WTC11 (cell line): ENCODE results near the gene PDLIM1. TPM values are rescaled to one million over a fixed set of nuclear protein-coding genes. Genes with fewer than 3 reads are reported as not detected.

Experiments
- ATF1 ChIP-seq: sonication (generic); formaldehyde crosslinking; IDR thresholded peaks from 2 replicates; pipeline ENCODE4 v1.8.1; 2023; ENCODE audit warnings: mild to moderate bottlenecking, moderate library complexity, missing genetic modification reagents
- E2F5 ChIP-seq: sonication (generic); formaldehyde crosslinking; IDR thresholded peaks from 2 replicates; pipeline ENCODE4 v1.8.1; 2022; ENCODE audit warnings: mild to moderate bottlenecking, moderate library complexity, missing genetic modification reagents
- ERG ChIP-seq: fragments of 250-450 bp; sonication (Bioruptor Pico); IDR thresholded peaks from 2 replicates; pipeline ENCODE4 v1.8.0; 2021; ENCODE audit warnings: mild to moderate bottlenecking
- FOXP4 ChIP-seq: sonication (generic); formaldehyde crosslinking; IDR thresholded peaks from 2 replicates; pipeline ENCODE4 v1.8.0; 2022; ENCODE audit warnings: mild to moderate bottlenecking, missing genetic modification reagents
- GABPB1 ChIP-seq: sonication (generic); formaldehyde crosslinking; IDR thresholded peaks from 2 replicates; pipeline ENCODE4 v1.8.1; 2023; ENCODE audit warnings: mild to moderate bottlenecking, missing genetic modification reagents
- GTF2I ChIP-seq: fragments of 250-450 bp; sonication (Bioruptor Pico); conservative IDR thresholded peaks from 2 replicates; pipeline ENCODE4 v1.4.0; 2021; ENCODE audit warnings: mild to moderate bottlenecking
- HMGXB4 ChIP-seq: sonication (generic); formaldehyde crosslinking; IDR thresholded peaks from 2 replicates; pipeline ENCODE4 v1.8.1; 2023; ENCODE audit warnings: mild to moderate bottlenecking, moderate library complexity, missing genetic modification reagents
- MXD4 ChIP-seq: fragments of 250-450 bp; sonication (Bioruptor Pico); IDR thresholded peaks from 2 replicates; pipeline ENCODE4 v1.8.0; 2021; ENCODE audit warnings: mild to moderate bottlenecking, moderate library complexity, borderline replicate concordance
- NFYB ChIP-seq: sonication (generic); formaldehyde crosslinking; conservative IDR thresholded peaks from 2 replicates; pipeline ENCODE4 v1.8.0; 2022; ENCODE audit warnings: low read depth, missing genetic modification reagents
- OVOL2 ChIP-seq: fragments of 250-450 bp; sonication (Bioruptor Pico); IDR thresholded peaks from 2 replicates; pipeline ENCODE4 v1.9.0; 2021; ENCODE audit warnings: mild to moderate bottlenecking, borderline replicate concordance
- TCF7 ChIP-seq: sonication (generic); formaldehyde crosslinking; IDR thresholded peaks from 2 replicates; pipeline ENCODE4 v1.8.0; 2022; ENCODE audit warnings: mild to moderate bottlenecking, low read depth, missing genetic modification reagents, moderate library complexity
- TEAD1 ChIP-seq: sonication (generic); formaldehyde crosslinking; IDR thresholded peaks from 2 replicates; pipeline ENCODE4 v1.8.0; 2022; ENCODE audit warnings: mild to moderate bottlenecking, missing genetic modification reagents
- TEAD4 ChIP-seq: sonication (generic); formaldehyde crosslinking; IDR thresholded peaks from 2 replicates; pipeline ENCODE4 v1.8.0; 2022; ENCODE audit warnings: mild to moderate bottlenecking, missing genetic modification reagents
- TP53 ChIP-seq: sonication (generic); formaldehyde crosslinking; IDR thresholded peaks from 2 replicates; pipeline ENCODE4 v1.8.1; 2023; ENCODE audit warnings: mild to moderate bottlenecking, missing genetic modification reagents
- ZNF219 ChIP-seq: sonication (generic); formaldehyde crosslinking; IDR thresholded peaks from 2 replicates; pipeline ENCODE4 v1.8.0; 2023; ENCODE audit warnings: missing genetic modification reagents, mild to moderate bottlenecking, borderline replicate concordance
- ZNF416 ChIP-seq: fragments of 250-450 bp; sonication (Bioruptor Pico); IDR thresholded peaks from 2 replicates; pipeline ENCODE4 v1.9.0; 2021; ENCODE audit warnings: mild to moderate bottlenecking, inconsistent platforms
- ZNF423 ChIP-seq: fragments of 250-450 bp; sonication (Bioruptor Pico); IDR thresholded peaks from 2 replicates; pipeline ENCODE4 v2.1.2; 2022; ENCODE audit warnings: mild to moderate bottlenecking, moderate library complexity
- total RNA-seq: library from RNA; stranded (reverse); gene quantifications from 3 replicates; pipeline ENCODE4 v1.2.3, GENCODE V29; 2021
- TF ChIP-seq, protein P1 (sequence below): sonication (generic); formaldehyde crosslinking; IDR thresholded peaks from 2 replicates; pipeline ENCODE4 v1.8.0; 2022; ENCODE audit warnings: missing genetic modification reagents
- TF ChIP-seq, protein P2 (sequence below): sonication (generic); formaldehyde crosslinking; IDR thresholded peaks from 2 replicates; pipeline ENCODE4 v1.8.1; 2022; ENCODE audit warnings: low read depth, missing genetic modification reagents, borderline replicate concordance
- TF ChIP-seq, protein P3 (sequence below): sonication (generic); formaldehyde crosslinking; IDR thresholded peaks from 2 replicates; pipeline ENCODE4 v1.8.1; 2023; ENCODE audit warnings: mild to moderate bottlenecking, missing genetic modification reagents
- TF ChIP-seq, protein P4 (sequence below): sonication (generic); formaldehyde crosslinking; IDR thresholded peaks from 2 replicates; pipeline ENCODE4 v1.8.1; 2022; ENCODE audit warnings: mild to moderate bottlenecking, missing genetic modification reagents, moderate library complexity, borderline replicate concordance
- TF ChIP-seq, protein P5 (sequence below): fragments of 250-450 bp; sonication (Bioruptor Pico); conservative IDR thresholded peaks from 2 replicates; pipeline ENCODE4 v1.9.0; 2021; ENCODE audit warnings: mild to moderate bottlenecking

The PDLIM1 gene
- total RNA-seq, 1 experiment from 2014 or later, result 223 TPM

- TF ChIP-seq, protein P1, sequence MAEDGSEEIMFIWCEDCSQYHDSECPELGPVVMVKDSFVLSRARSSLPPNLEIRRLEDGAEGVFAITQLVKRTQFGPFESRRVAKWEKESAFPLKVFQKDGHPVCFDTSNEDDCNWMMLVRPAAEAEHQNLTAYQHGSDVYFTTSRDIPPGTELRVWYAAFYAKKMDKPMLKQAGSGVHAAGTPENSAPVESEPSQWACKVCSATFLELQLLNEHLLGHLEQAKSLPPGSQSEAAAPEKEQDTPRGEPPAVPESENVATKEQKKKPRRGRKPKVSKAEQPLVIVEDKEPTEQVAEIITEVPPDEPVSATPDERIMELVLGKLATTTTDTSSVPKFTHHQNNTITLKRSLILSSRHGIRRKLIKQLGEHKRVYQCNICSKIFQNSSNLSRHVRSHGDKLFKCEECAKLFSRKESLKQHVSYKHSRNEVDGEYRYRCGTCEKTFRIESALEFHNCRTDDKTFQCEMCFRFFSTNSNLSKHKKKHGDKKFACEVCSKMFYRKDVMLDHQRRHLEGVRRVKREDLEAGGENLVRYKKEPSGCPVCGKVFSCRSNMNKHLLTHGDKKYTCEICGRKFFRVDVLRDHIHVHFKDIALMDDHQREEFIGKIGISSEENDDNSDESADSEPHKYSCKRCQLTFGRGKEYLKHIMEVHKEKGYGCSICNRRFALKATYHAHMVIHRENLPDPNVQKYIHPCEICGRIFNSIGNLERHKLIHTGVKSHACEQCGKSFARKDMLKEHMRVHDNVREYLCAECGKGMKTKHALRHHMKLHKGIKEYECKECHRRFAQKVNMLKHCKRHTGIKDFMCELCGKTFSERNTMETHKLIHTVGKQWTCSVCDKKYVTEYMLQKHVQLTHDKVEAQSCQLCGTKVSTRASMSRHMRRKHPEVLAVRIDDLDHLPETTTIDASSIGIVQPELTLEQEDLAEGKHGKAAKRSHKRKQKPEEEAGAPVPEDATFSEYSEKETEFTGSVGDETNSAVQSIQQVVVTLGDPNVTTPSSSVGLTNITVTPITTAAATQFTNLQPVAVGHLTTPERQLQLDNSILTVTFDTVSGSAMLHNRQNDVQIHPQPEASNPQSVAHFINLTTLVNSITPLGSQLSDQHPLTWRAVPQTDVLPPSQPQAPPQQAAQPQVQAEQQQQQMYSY (CRISPR knock-in tag), result no peak
- TF ChIP-seq GABPB1 (CRISPR knock-in tag), result no peak
- no peak for TF ChIP-seq ATF1 (CRISPR knock-in tag)
- TF ChIP-seq GTF2I (CRISPR knock-in tag), result no peak
- TF ChIP-seq ERG (CRISPR knock-in tag), result no peak
- TF ChIP-seq NFYB, result no peak
- TF ChIP-seq TEAD4 (CRISPR knock-in tag), result no peak
- TF ChIP-seq, protein P2, sequence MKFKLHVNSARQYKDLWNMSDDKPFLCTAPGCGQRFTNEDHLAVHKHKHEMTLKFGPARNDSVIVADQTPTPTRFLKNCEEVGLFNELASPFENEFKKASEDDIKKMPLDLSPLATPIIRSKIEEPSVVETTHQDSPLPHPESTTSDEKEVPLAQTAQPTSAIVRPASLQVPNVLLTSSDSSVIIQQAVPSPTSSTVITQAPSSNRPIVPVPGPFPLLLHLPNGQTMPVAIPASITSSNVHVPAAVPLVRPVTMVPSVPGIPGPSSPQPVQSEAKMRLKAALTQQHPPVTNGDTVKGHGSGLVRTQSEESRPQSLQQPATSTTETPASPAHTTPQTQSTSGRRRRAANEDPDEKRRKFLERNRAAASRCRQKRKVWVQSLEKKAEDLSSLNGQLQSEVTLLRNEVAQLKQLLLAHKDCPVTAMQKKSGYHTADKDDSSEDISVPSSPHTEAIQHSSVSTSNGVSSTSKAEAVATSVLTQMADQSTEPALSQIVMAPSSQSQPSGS (CRISPR knock-in tag), result no peak
- no peak for TF ChIP-seq ZNF416 (CRISPR knock-in tag)
- TF ChIP-seq TEAD1 (CRISPR knock-in tag), result no peak
- peak; percentile 89 for TF ChIP-seq HMGXB4
- no peak for TF ChIP-seq OVOL2
- TF ChIP-seq, protein P3, sequence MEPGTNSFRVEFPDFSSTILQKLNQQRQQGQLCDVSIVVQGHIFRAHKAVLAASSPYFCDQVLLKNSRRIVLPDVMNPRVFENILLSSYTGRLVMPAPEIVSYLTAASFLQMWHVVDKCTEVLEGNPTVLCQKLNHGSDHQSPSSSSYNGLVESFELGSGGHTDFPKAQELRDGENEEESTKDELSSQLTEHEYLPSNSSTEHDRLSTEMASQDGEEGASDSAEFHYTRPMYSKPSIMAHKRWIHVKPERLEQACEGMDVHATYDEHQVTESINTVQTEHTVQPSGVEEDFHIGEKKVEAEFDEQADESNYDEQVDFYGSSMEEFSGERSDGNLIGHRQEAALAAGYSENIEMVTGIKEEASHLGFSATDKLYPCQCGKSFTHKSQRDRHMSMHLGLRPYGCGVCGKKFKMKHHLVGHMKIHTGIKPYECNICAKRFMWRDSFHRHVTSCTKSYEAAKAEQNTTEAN (CRISPR knock-in tag), result 0 out of 2 replicates have a peak, but pooled peaks have one; percentile 7
- TF ChIP-seq E2F5, result 0 out of 2 replicates have a peak, but pooled peaks have one; percentile 42
- TF ChIP-seq, protein P4, sequence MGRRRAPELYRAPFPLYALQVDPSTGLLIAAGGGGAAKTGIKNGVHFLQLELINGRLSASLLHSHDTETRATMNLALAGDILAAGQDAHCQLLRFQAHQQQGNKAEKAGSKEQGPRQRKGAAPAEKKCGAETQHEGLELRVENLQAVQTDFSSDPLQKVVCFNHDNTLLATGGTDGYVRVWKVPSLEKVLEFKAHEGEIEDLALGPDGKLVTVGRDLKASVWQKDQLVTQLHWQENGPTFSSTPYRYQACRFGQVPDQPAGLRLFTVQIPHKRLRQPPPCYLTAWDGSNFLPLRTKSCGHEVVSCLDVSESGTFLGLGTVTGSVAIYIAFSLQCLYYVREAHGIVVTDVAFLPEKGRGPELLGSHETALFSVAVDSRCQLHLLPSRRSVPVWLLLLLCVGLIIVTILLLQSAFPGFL, result 0 out of 2 replicates have a peak, but pooled peaks have one; percentile 41
- no peak for TF ChIP-seq ZNF219 (CRISPR knock-in tag)
- no peak for TF ChIP-seq MXD4 (CRISPR knock-in tag)
- no peak for TF ChIP-seq TCF7
- no peak for TF ChIP-seq FOXP4 (CRISPR knock-in tag)
- no peak for TF ChIP-seq TP53 (CRISPR knock-in tag)
- TF ChIP-seq, protein P5, sequence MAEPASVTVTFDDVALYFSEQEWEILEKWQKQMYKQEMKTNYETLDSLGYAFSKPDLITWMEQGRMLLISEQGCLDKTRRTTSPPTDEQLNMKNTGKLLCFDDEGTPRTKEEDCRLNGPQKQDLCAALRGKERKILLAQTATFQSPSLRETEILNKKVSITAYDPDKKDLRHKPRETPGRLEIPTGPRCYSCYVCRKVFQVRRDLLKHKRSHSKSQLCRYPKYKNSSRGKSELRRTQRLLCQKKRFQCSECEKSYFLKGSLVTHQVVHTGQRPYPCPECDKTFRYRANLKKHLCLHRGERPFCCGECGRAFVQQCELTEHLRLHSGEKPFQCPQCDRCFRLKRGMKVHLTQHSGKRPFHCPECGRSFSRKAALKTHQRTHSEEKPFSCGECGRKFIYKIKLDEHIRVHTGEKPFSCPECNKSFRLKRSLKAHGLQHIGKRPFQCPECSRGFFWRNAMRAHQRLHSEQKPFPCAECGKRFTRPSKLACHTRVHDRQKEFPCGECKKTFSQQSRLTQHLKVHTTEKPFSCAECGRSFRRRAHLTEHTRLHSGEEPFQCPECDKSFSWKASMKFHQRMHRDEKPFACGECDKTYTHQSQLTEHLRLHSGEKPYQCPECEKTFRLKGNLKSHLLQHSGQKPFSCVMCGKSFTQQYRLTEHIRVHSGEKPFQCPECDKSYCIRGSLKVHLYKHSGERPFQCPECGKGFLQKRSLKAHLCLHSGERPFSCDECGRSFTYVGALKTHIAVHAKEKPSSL (CRISPR knock-in tag), result no peak
- no peak for TF ChIP-seq ZNF423 (CRISPR knock-in tag)
- TF ChIP-seq, all 79 proteins: peak for 13
These were observed at the start of gene PDLIM1 (continued) for GRCh38 chr10:95290461-95291364.
